Stomach (tissue), 4 donors: ENCODE data around the gene SCN8A.
"Not testable (repeated sequence)": the region's sequence is repeated elsewhere in the genome, so short reads cannot be mapped to it uniquely, and the experiment has no call there.

Experiments used
- CTCF ChIP-seq, 7 experiments: fragments of 450-650 bp in 4 of 7; fragments of 200-600 bp in 3 of 7; sonication (generic) in 3 of 7; IDR thresholded peaks; one replicate each; pipeline ENCODE4 v1.5.1; 2016 to 2019; ENCODE audit warnings: antibody characterized with exemption in 7 of 7, control low read depth in 2 of 7, mild to moderate bottlenecking in 1 of 7
- EP300 ChIP-seq: sonication (generic); formaldehyde crosslinking; IDR thresholded peaks from one replicate; pipeline ENCODE4 v1.6.1; 2017; ENCODE audit warnings: antibody characterized with exemption
- POLR2A ChIP-seq, 4 donors: fragments of 450-650 bp; IDR thresholded peaks; one replicate each; pipeline ENCODE4 v1.6.1; 2016; ENCODE audit warnings: antibody characterized with exemption in 4 of 4, control low read depth in 2 of 4, mild to moderate bottlenecking in 1 of 4, moderate library complexity in 1 of 4
- POLR2AphosphoS5 ChIP-seq, 3 donors: sonication (generic); formaldehyde crosslinking; IDR thresholded peaks; one replicate each; pipeline ENCODE4 v1.6.1; 2016; ENCODE audit warnings: antibody characterized with exemption in 3 of 3

DNA sequence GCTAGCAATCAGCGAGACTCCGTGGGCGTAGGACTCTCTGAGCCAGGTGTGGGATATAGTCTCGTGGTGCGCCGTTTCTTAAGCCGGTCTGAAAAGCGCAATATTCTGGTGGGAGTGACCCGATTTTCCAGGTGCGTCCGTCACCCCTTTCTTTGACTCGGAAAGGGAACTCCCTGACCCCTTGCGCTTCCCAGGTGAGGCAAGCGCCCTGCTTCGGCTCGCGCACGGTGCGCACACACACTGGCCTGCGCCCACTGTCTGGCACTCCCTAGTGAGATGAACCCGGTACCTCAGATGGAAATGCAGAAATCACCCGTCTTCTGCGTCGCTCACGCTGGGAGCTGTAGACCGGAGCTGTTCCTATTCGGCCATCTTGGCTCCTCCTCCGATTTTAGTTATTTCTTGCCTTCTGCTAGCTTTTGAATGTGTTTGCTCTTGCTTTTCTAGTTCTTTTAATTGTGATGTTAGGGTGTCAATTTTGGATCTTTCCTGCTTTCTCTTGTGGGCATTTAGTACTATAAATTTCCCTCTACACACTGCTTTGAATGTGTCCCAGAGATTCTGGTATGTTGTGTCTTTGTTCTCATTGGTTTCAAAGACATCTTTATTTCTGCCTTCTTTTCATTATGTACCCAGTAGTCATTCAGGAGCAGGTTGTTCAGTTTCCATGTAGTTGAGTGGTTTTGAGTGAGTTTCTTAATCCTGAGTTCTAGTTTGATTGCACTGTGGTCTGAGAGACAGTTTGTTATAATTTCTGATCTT lies 22.6 kb upstream of the SCN8A start:
- TF ChIP-seq CTCF (IDR thresholded peaks at IDR 0.05); POLR2AphosphoS5 (IDR thresholded peaks at IDR 0.05); EP300; POLR2A (IDR thresholded peaks at IDR 0.05): not testable (repeated sequence)
